ENCODE results near the gene RAB17. TPM values are rescaled to one million over a fixed set of nuclear protein-coding genes. Genes with fewer than 3 reads are reported as not detected.
"Not testable (repeated sequence)": the region's sequence is repeated elsewhere in the genome, so short reads cannot be mapped to it uniquely, and the experiment has no call there.

RAB17 gene
- total and polyA plus RNA-seq, 12 donors, result 1.9 to 7.6 (median 4.8) TPM

- H3K9me3 ChIP-seq, result no peaks in the 10 kb centered on the region
- peaks cover 15 to 63% (median 47%) of the 10 kb centered on the region in 9 donors for H3K4me1 ChIP-seq
- H3K27ac ChIP-seq, result peak overlapping the region in 3 of 10 donors; percentile 16 to 91 (median 87)
- no peaks in the 10 kb centered on the region for H3K27me3 ChIP-seq
- no peaks in the 10 kb centered on the region for H3K36me3 ChIP-seq
- TF ChIP-seq CTCF (IDR thresholded peaks at IDR 0.05), result no peak
- WGBS, 2 donors, result 79 to 81% methylated on average over 9 of the region's 9 CpGs
- intact Hi-C loops (cut with DNase I), result no loop called here
- H3K4me3 ChIP-seq, result no peak overlapping the region
- ATAC-seq, result no peak
- DNase-seq, result no peak
Observed at GRCh38 chr2:237614151-237614720, 23.7 kb upstream of the RAB17 start.

- no peak for ATAC-seq
- H3K9me3 ChIP-seq, result no peaks in the 10 kb centered on the region
- TF ChIP-seq CTCF (IDR thresholded peaks at IDR 0.05), result no peak
Observed at GRCh38 chr2:237613679-237614078, 23.1 kb upstream of the RAB17 start.

GRCh38 chr2:237612527-237613357 is 22.2 kb upstream of the RAB17 start:
- peak in 1 of 8 donors; percentile 29 for ATAC-seq
- DNase-seq, result no peak
- Histone ChIP-seq H3K9me3 (no peaks in the 10 kb centered on the region), H3K36me3 (no peaks in the 10 kb centered on the region), H3K27me3 (no peaks in the 10 kb centered on the region), H3K4me3 (no peak overlapping the region), H3K27ac (no peak overlapping the region), H3K4me1 (peaks cover 15 to 52% (median 43%) of the 10 kb centered on the region in 9 donors)
- TF ChIP-seq CTCF (IDR thresholded peaks at IDR 0.05), result no peak
- intact Hi-C loops (cut with DNase I), result no loop called here
- WGBS, 2 donors, result 92 to 94% methylated on average over 10 of the region's 10 CpGs

More at GRCh38 chr2:237613679-237614078, 23.1 kb upstream of the RAB17 start:
- intact Hi-C loops (cut with DNase I), result no loop called here
- Histone ChIP-seq H3K36me3 (no peaks in the 10 kb centered on the region), H3K27ac (no peak overlapping the region), H3K4me3 (no peak overlapping the region), H3K27me3 (no peaks in the 10 kb centered on the region), H3K4me1 (peaks cover 15 to 61% (median 47%) of the 10 kb centered on the region in 9 donors)
- DNase-seq, result no peak

- not testable (repeated sequence) for DNase-seq, H3K27me3 ChIP-seq, H3K27ac ChIP-seq, H3K9me3 ChIP-seq, H3K36me3 ChIP-seq, ATAC-seq, H3K4me3 ChIP-seq
- H3K4me1 ChIP-seq, result peaks cover 3 to 27% (median 16%) of the 10 kb centered on the region in 9 donors
- 83 to 90% methylated on average over 4 of the region's 4 CpGs for WGBS, 2 donors
- intact Hi-C loops (cut with DNase I), result loop anchor here in 1 of 10 donors (10.0 kb wide), 1 partner anchor 58 kb away; no protein-coding TSS in a partner anchor
Observed at GRCh38 chr2:237606522-237606921, 16.0 kb upstream of the RAB17 start.

Data from heart right ventricle (tissue), 16 donors.